Measurements from ENCODE around the gene GNG7.
"Not testable (repeated sequence)": the region's sequence is repeated elsewhere in the genome, so short reads cannot be mapped to it uniquely, and the experiment has no call there.

GNG7 gene

GRCh38 chr19:2569596-2570465 is 132.7 kb downstream of the GNG7 start:
- DNase-seq: no peak

GRCh38 chr19:2567996-2568395 is 134.5 kb downstream of the GNG7 start:
- DNase-seq: no peak

- no peak for DNase-seq
Observed at GRCh38 chr19:2567580-2567979, 134.9 kb downstream of the GNG7 start.

- DNase-seq: not testable (repeated sequence)
Observed at GRCh38 chr19:2563546-2563945, 138.9 kb downstream of the GNG7 start.

DNA sequence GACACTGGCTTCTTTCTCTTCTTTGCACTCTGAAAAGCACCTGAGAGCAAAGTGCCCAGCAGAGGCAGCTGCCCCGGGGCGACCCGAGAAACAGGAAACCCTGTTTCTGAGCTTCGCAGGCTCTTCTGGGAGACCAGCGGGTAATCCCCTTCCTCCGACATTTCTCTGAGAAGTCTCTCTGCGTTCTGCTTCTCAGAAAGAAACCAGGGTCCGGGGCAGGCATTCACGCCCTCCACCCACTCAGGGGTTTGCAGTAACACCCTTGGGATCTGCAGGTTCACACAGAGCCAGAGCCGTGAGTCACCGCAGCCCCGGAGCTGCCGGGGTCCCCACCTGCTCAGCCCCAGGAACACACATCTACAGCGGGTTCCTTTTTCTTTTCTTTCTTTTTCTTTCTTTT is 140.6 kb downstream of the GNG7 start:
- peak; percentile 43 for DNase-seq

DNA sequence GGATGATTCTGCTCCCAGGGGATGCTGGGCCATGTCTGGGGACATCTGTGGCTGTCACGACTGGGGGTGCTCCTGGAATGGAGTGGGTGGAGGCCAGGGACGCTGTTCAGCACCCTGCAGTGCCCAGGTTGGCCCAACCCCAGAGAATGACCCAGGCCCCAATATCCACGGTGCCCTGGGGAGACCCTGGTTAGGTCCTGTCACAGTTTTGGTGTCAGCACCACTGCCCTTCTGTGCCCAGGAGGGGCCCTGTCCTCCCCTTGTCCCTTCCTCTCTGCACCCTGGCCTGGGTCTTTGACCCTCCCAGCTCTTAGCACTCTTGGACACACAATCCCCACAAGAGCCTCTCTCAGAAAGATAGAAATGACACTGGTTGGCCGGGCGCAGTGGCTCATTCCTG is 141.3 kb downstream of the GNG7 start:
- no peak for DNase-seq

- DNase-seq: no peak
Observed at GRCh38 chr19:2560369-2560768, 142.1 kb downstream of the GNG7 start.

- no peak for DNase-seq
Observed at GRCh38 chr19:2558543-2558942, 144.0 kb downstream of the GNG7 start.

DNA sequence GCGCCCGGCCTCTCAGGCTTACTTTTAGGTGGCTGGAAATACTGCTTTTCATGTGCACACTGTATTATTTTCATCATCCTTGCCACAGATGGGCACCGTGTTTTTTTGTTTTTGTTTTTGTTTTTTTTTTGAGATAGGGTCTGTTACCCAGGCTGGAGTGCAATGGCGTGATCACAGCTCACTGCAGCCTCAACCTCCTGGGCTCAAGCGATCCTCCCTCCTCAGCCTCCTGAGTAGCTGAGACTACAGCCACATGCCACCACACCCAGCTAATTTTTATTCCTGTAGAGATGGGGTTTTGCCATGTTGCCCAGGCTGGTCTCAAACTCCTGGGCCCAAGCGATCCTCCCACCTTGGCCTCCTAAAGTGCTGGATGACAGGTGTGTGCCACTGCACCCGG is 144.4 kb downstream of the GNG7 start:
- not testable (repeated sequence) for DNase-seq

DNA sequence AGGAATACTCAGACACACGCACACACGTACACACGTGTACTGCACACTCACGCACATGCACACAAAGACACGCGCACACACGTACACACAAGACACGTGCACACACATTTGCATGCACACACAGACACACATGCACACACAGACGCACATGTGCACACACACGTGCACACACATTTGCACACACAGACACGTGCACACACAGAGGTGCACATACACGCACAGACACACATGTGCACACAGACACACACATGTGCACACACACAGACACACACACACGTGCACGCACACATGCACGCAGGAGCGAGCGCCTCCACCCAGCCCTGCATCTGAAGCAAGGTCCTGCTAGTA is 145.4 kb downstream of the GNG7 start:
- DNase-seq: no peak

GRCh38 chr19:2556221-2557092 is 146.0 kb downstream of the GNG7 start:
- DNase-seq: no peak

GRCh38 chr19:2555422-2556220 is 146.9 kb downstream of the GNG7 start:
- no peak for DNase-seq

- DNase-seq: no peak
Observed at GRCh38 chr19:2554856-2555255, 147.6 kb downstream of the GNG7 start.

GRCh38 chr19:2553510-2553909 is 149.0 kb downstream of the GNG7 start:
- no peak for DNase-seq

- no peak for DNase-seq
Observed at GRCh38 chr19:2552859-2553258, 149.6 kb downstream of the GNG7 start.

GRCh38 chr19:2551864-2552185 is 150.7 kb downstream of the GNG7 start:
- DNase-seq: no peak

- no peak for DNase-seq
Observed at GRCh38 chr19:2551172-2551863, 151.2 kb downstream of the GNG7 start.

DNA sequence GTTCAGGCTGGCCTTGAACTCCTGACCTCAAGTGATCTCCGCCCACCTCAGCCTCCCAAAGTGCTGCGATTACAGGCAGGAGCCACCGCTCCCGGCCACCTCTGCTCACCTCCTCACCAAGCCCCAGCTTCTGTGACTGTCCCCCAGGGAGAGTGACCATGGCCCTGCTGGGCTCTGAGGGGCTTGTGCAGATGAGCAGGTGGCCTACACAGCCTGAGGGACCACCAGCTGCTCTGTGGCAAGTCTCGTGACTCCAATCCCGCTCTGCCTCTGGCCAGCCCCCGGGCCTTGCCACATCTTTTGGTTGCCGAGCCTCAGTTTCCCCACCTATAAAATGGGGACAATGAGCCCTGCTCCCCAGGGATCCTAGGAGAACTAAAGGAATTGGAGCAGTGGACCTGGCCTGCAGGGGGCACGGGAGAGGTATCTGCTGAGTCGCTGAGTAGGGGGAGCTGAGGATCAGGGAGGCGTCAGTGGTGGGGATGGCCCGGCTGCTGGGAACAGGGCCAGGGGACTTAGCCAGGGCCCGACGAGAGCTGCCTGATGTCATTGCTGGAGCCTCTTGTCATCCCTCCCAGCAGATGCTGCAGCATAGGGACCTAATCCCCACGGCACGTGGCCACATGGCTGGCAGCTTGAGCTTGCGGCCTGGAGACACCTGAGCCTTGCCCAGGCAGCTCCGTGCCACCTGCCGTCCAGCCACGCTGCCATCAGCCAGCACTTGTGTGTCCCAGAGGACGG is 151.9 kb downstream of the GNG7 start:
- DNase-seq: no peak

- no peak for DNase-seq
Observed at GRCh38 chr19:2549701-2550191, 152.7 kb downstream of the GNG7 start.

DNA sequence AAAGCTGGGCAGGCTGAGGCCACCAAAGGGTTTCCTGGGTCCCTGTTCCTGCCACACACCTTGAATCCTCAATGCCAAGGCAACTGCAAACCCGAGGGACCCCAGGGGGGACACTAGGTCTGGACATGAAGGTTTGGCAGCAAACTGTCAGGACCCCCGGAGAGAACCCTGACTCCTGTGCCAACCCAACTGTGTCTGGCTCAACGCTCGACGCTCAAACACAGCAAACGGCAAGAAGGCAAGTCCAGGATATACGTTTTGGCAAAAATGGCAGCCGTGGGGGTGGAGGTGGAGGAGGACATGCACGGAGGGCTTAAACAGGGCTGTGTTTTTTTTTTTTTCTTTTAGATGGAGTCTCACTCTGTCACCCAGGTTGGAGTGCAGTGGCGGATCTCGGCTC is 153.5 kb downstream of the GNG7 start:
- DNase-seq: no peak

DNA sequence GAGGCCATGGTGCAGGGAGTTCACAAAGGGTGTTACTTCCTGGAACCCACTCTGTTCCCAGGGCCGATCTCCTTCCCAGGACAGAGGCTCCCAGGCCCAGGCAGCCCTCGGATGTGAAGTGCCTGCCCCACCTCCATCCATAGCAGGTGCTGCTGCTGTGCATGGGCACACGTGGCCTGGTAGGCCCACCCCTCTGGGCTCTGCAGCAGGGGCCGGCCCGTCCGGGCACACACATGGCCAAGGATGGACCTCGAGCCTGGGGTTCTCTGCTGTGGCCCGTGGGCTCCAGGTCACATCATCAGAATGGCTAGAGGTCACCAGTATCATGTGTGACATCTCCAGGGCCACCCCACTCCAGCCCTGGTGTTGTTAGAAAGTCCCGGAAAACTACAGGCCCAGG is 154.8 kb downstream of the GNG7 start:
- no peak for DNase-seq

All from activated T-cell treated with anti-CD3 and anti-CD28 coated beads for 4 hours (primary cell).